ENCODE measurements around the gene DEPDC5.

DNA sequence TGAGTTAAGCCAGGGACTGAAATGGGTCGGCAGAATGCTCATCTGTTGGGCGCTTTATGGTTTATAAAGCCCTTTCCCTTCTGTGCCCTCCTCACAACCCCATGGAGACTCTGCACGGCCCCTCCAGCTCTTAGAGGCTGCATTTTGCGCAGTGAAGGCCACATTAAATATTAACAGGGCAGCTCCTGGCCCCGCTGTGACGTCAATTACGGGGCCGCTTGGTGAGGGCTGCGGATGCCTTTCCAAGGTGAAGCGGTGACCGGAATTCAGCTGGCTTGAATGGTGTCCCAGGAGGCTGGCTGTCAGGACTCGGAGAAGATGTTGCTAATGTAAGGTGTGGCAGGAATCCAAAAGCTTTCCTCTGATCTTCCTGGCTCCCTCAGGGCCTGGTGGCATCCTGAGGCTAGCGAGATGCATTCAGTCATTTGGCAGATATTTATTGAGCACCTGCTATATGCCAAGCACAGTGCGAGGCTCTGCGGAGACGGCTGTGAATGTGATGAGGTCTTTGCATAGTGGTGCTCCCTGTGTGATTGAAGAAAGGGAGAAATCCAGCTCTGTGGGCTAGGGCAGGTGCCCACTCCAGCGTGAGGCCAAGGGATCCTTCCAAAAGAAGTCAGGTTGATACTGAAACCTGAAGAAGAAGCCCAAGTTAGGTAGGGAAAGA, 180.1 kb downstream of the DEPDC5 start:
- no peak for TF ChIP-seq LARP7 (IDR thresholded peaks at IDR 0.05)
- TF ChIP-seq SIN3A (IDR thresholded peaks at IDR 0.05; ENCODE audit: borderline replicate concordance in 2 of 2, control insufficient read depth in 1 of 2, low read depth in 2 of 2, low read length in 2 of 2) = no peak
- TF ChIP-seq, protein P1, sequence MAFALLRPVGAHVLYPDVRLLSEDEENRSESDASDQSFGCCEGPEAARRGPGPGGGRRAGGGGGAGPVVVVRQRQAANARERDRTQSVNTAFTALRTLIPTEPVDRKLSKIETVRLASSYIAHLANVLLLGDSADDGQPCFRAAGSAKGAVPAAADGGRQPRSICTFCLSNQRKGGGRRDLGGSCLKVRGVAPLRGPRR (CRISPR knock-in tag; IDR thresholded peaks at IDR 0.05) = no peak
- no peak for TF ChIP-seq CREB1 (IDR thresholded peaks at IDR 0.05)
- no peak for TF ChIP-seq CREB1 (CRISPR knock-in tag; IDR thresholded peaks at IDR 0.05)
- TF ChIP-seq KDM1A (IDR thresholded peaks at IDR 0.05) = no peak
- no peak for TF ChIP-seq ARID2 (IDR thresholded peaks at IDR 0.05)
- no peak for TF ChIP-seq FOXK1 (CRISPR knock-in tag; IDR thresholded peaks at IDR 0.05; ENCODE audit: borderline replicate concordance)
- TF ChIP-seq, protein P2, sequence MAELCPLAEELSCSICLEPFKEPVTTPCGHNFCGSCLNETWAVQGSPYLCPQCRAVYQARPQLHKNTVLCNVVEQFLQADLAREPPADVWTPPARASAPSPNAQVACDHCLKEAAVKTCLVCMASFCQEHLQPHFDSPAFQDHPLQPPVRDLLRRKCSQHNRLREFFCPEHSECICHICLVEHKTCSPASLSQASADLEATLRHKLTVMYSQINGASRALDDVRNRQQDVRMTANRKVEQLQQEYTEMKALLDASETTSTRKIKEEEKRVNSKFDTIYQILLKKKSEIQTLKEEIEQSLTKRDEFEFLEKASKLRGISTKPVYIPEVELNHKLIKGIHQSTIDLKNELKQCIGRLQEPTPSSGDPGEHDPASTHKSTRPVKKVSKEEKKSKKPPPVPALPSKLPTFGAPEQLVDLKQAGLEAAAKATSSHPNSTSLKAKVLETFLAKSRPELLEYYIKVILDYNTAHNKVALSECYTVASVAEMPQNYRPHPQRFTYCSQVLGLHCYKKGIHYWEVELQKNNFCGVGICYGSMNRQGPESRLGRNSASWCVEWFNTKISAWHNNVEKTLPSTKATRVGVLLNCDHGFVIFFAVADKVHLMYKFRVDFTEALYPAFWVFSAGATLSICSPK (IDR thresholded peaks at IDR 0.05; ENCODE audit: borderline replicate concordance) = no peak
- no peak for TF ChIP-seq TCF7L2 (IDR thresholded peaks at IDR 0.05; ENCODE audit: low read depth, low read length)

Data from K562 (cell line).